HEK293 (cell line): Measurements from ENCODE around the gene TMEM184A.

Source experiments
- HOXD13 ChIP-seq: sonication (generic); formaldehyde crosslinking; IDR thresholded peaks from 2 replicates; pipeline ENCODE4 v1.8.0; 2022; ENCODE audit warnings: missing genetic modification reagents, borderline replicate concordance
- KLF9 ChIP-seq: fragments of 450-650 bp; formaldehyde crosslinking; IDR thresholded peaks from 2 replicates; pipeline ENCODE4 v1.5.1; 2016; ENCODE audit warnings: missing biosample characterization, missing genetic modification characterization, low read depth
- PRDM10 ChIP-seq: fragments of 450-650 bp; formaldehyde crosslinking; IDR thresholded peaks from 2 replicates; pipeline ENCODE4 v1.5.1; 2016; ENCODE audit warnings: missing biosample characterization, missing genetic modification characterization
- REST ChIP-seq: fragments of 450-650 bp; formaldehyde crosslinking; IDR thresholded peaks from 2 replicates; pipeline ENCODE4 v1.5.1; 2016; ENCODE audit warnings: missing biosample characterization, missing genetic modification characterization
- ZIC2 ChIP-seq: fragments of 450-650 bp; formaldehyde crosslinking; IDR thresholded peaks from 2 replicates; pipeline ENCODE4 v1.5.1; 2016; ENCODE audit warnings: missing biosample characterization, missing genetic modification characterization
- ZNF140 ChIP-seq: fragments of 450-650 bp; formaldehyde crosslinking; IDR thresholded peaks from 2 replicates; pipeline ENCODE4 v1.5.1; 2016; ENCODE audit warnings: missing biosample characterization, missing genetic modification characterization
- ZNF24 ChIP-seq: fragments of 450-650 bp; formaldehyde crosslinking; IDR thresholded peaks from 2 replicates; pipeline ENCODE4 v1.5.1; 2016; ENCODE audit warnings: missing biosample characterization, missing genetic modification characterization
- ZNF266 ChIP-seq: fragments of 450-650 bp; formaldehyde crosslinking; IDR thresholded peaks from 2 replicates; pipeline ENCODE4 v1.5.1; 2016; ENCODE audit warnings: missing biosample characterization, missing genetic modification characterization, low read depth
- ZNF280D ChIP-seq: fragments of 450-650 bp; formaldehyde crosslinking; IDR thresholded peaks from 2 replicates; pipeline ENCODE4 v1.5.1; 2016; ENCODE audit warnings: missing biosample characterization, missing genetic modification characterization
- ZNF324 ChIP-seq: fragments of 450-650 bp; formaldehyde crosslinking; IDR thresholded peaks from 2 replicates; pipeline ENCODE4 v1.5.1; 2016; ENCODE audit warnings: missing biosample characterization, missing genetic modification characterization
- ZNF449 ChIP-seq: fragments of 450-650 bp; formaldehyde crosslinking; IDR thresholded peaks from 2 replicates; pipeline ENCODE4 v1.5.1; 2017; ENCODE audit warnings: missing biosample characterization, mild to moderate bottlenecking, missing genetic modification characterization, moderate library complexity
- ZNF580 ChIP-seq: fragments of 450-650 bp; formaldehyde crosslinking; IDR thresholded peaks from 2 replicates; pipeline ENCODE4 v1.5.1; 2016; ENCODE audit warnings: missing biosample characterization, missing genetic modification characterization
- ZNF610 ChIP-seq: fragments of 450-650 bp; formaldehyde crosslinking; IDR thresholded peaks from 2 replicates; pipeline ENCODE4 v1.5.1; 2016; ENCODE audit warnings: missing biosample characterization, missing genetic modification characterization, borderline replicate concordance
- ZNF639 ChIP-seq: fragments of 450-650 bp; formaldehyde crosslinking; IDR thresholded peaks from 2 replicates; pipeline ENCODE4 v1.5.1; 2016; ENCODE audit warnings: missing biosample characterization, missing genetic modification characterization
- ZNF701 ChIP-seq: fragments of 450-650 bp; formaldehyde crosslinking; IDR thresholded peaks from 2 replicates; pipeline ENCODE4 v1.5.1; 2016; ENCODE audit warnings: missing biosample characterization, missing genetic modification characterization
- ZNF704 ChIP-seq: fragments of 450-650 bp; formaldehyde crosslinking; IDR thresholded peaks from 2 replicates; pipeline ENCODE4 v1.5.1; 2016; ENCODE audit warnings: missing biosample characterization, missing genetic modification characterization
- ZNF707 ChIP-seq: fragments of 450-650 bp; formaldehyde crosslinking; IDR thresholded peaks from 2 replicates; pipeline ENCODE4 v1.5.1; 2016; ENCODE audit warnings: missing biosample characterization, missing genetic modification characterization
- ZNF747 ChIP-seq: fragments of 450-650 bp; formaldehyde crosslinking; IDR thresholded peaks from 2 replicates; pipeline ENCODE4 v1.5.1; 2016; ENCODE audit warnings: missing biosample characterization, missing genetic modification characterization
- ZNF792 ChIP-seq: fragments of 450-650 bp; formaldehyde crosslinking; IDR thresholded peaks from 2 replicates; pipeline ENCODE4 v1.5.1; 2016; ENCODE audit warnings: missing biosample characterization, missing genetic modification characterization
- ZSCAN23 ChIP-seq: fragments of 450-650 bp; formaldehyde crosslinking; IDR thresholded peaks from 2 replicates; pipeline ENCODE4 v1.5.1; 2016; ENCODE audit warnings: missing biosample characterization, missing genetic modification characterization
- ZSCAN4 ChIP-seq: fragments of 450-650 bp; formaldehyde crosslinking; IDR thresholded peaks from 2 replicates; pipeline ENCODE4 v1.5.1; 2017; ENCODE audit warnings: missing biosample characterization, missing genetic modification characterization
- ZXDB ChIP-seq: fragments of 450-650 bp; formaldehyde crosslinking; IDR thresholded peaks from 2 replicates; pipeline ENCODE4 v1.5.1; 2016; ENCODE audit warnings: missing biosample characterization, missing genetic modification characterization

Gene TMEM184A

GRCh38 chr7:1503816-1504775 lies 51.9 kb downstream of the TMEM184A start, which contains the start of gene INTS1 (continued):
- TF ChIP-seq ZXDB (tag by site-specific recombination) (0 out of 2 replicates have a peak, but pooled peaks have one; percentile 40), ZSCAN4 (no peak), ZNF280D (tag by site-specific recombination) (no peak), ZNF580 (tag by site-specific recombination) (peak; percentile 97), ZNF24 (tag by site-specific recombination) (no peak), ZNF610 (tag by site-specific recombination) (no peak), ZNF449 (tag by site-specific recombination) (no peak), PRDM10 (tag by site-specific recombination) (peak; percentile 69), ZNF707 (no peak), ZNF266 (tag by site-specific recombination) (no peak), ZNF140 (tag by site-specific recombination) (no peak), ZNF639 (tag by site-specific recombination) (no peak), HOXD13 (no peak), ZIC2 (tag by site-specific recombination) (peak; percentile 30; the same call in 1 of the 2 replicates), ZNF701 (tag by site-specific recombination) (no peak), ZSCAN23 (no peak), REST (tag by site-specific recombination) (no peak), ZNF324 (no peak), ZNF704 (tag by site-specific recombination) (no peak), ZNF747 (no peak), ZNF792 (no peak), KLF9 (no peak; the same call in 1 of the 2 replicates)
